ENCODE measurements around the gene MAPK8IP1. TPM values are rescaled to one million over a fixed set of nuclear protein-coding genes. Genes with fewer than 3 reads are reported as not detected.
A peak's percentile ranks its signal among the peaks of the same experiment; 100 is the strongest.

Gene MAPK8IP1
- total RNA-seq, 4 donors from 2014 or later = 7.5 to 20.6 (median 16.1) TPM

DNA sequence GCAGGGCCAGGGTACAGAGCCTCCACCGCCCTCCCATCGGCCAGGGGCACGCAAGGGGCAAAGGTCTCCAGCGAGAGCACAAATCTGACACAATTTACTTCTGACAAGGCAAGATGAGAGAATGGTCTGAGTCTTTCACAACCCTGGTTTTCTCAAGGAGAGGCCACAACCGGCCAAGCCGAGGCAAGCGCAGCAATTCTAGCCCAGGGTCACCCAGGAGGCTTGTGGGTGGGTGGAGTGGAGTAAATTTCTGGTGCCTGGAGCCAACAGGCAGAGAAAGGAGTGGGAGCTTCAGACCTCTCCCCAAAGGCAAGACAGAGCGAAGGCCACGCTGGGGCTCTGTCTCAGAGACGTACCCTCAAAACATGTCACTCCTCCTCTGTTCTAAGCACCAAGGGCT, 46.3 kb downstream of the MAPK8IP1 start:
- WGBS = 81% methylated on average over 10 of the region's 10 CpGs

DNA sequence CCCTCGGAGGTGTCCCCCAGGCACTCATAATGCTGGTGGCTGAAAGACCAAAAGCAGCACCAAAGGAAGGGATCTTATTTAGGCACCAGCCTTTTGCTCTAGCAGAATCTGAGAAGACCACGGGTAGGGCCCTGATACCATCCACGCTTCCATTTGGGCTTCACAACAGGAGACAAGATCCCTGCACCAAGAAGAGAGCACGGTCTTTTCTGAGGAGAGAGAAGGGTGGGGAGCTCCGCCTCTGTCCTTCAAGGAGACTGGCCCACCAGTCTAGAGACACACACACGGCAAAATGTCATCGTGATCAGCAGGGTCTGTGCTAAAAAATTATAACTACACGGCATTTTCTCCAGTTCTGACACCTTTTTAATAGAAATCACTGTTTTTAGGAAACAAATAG, 46.8 kb downstream of the MAPK8IP1 start:
- no peak overlapping the region for H3K4me3 ChIP-seq
- no peak overlapping the region for H3K27ac ChIP-seq (replicated peaks in 1 of 4)
- WGBS = 94% methylated on average over 8 of the region's 8 CpGs
- H3K27me3 ChIP-seq = no peaks in the 10 kb centered on the region
- no peak for DNase-seq (ENCODE audit: extremely low spot score)
- no peaks in the 10 kb centered on the region for H3K9me3 ChIP-seq
- TF ChIP-seq POLR2AphosphoS5 (IDR thresholded peaks at IDR 0.05) (no peak), EP300 (IDR thresholded peaks at IDR 0.05) (no peak), POLR2A (IDR thresholded peaks at IDR 0.05; ENCODE audit: low read depth) (no peak)
- TF ChIP-seq, protein P1, sequence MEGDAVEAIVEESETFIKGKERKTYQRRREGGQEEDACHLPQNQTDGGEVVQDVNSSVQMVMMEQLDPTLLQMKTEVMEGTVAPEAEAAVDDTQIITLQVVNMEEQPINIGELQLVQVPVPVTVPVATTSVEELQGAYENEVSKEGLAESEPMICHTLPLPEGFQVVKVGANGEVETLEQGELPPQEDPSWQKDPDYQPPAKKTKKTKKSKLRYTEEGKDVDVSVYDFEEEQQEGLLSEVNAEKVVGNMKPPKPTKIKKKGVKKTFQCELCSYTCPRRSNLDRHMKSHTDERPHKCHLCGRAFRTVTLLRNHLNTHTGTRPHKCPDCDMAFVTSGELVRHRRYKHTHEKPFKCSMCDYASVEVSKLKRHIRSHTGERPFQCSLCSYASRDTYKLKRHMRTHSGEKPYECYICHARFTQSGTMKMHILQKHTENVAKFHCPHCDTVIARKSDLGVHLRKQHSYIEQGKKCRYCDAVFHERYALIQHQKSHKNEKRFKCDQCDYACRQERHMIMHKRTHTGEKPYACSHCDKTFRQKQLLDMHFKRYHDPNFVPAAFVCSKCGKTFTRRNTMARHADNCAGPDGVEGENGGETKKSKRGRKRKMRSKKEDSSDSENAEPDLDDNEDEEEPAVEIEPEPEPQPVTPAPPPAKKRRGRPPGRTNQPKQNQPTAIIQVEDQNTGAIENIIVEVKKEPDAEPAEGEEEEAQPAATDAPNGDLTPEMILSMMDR (IDR thresholded peaks at IDR 0.05) = no peak
- H3K4me1 ChIP-seq = peaks cover 0 to 6% (median 2%) of the 10 kb centered on the region in 4 donors
- intact Hi-C loops (cut with DNase I) = no loop called here
- H3K36me3 ChIP-seq = peaks cover 36 to 76% (median 57%) of the 10 kb centered on the region in 4 donors

More for the DNA sequence above, 46.3 kb downstream of the MAPK8IP1 start:
- Histone ChIP-seq H3K27me3 (peaks cover 0 to 4% (median 0%) of the 10 kb centered on the region in 4 donors), H3K9me3 (no peaks in the 10 kb centered on the region), H3K36me3 (peaks cover 36 to 71% (median 52%) of the 10 kb centered on the region in 4 donors), H3K27ac (replicated peaks in 1 of 4) (no peak overlapping the region), H3K4me3 (no peak overlapping the region), H3K4me1 (peaks cover 0 to 6% (median 2%) of the 10 kb centered on the region in 4 donors)
- intact Hi-C loops (cut with DNase I) = no loop called here
- TF ChIP-seq, protein P1 (IDR thresholded peaks at IDR 0.05) = no peak
- TF ChIP-seq EP300 (IDR thresholded peaks at IDR 0.05) = no peak
- TF ChIP-seq POLR2AphosphoS5 (IDR thresholded peaks at IDR 0.05) = no peak
- no peak for TF ChIP-seq POLR2A (IDR thresholded peaks at IDR 0.05; ENCODE audit: low read depth)
- DNase-seq (ENCODE audit: extremely low spot score) = no peak

DNA sequence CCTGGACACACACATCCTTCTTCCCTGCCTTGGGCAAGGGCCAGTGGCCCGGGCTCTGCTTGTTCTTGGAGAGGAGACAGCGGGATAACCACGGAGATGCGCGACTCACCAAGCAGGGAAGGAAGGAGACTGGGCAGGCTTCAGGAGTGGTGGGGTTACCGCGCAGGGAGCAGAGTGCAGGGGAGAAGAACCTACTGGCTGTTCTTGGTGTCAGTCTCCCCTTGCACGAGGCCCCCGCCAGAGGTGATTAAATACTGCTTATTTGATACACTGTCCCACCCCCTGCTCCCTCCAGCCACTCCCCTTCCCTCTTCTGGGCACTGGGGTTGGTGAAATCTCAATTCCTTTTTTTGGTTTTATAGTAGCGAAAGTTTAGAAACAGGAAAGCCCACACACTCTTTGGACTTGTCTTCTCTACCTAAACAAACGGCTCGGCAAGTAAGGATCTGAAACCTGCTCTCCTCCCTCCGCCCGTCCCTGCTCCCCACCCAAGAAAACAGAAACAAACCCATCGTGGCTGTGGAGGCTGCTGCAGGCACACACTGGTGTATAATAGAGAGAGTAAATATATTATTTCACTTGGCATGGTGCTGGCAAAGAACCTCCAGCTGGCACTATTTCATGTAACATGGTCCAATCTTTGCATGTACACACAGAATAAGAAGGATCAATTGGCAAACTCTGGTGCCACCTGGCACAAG, 47.8 kb downstream of the MAPK8IP1 start:
- DNase-seq (ENCODE audit: extremely low spot score) = peak; percentile 78
- 64% methylated on average over 15 of the region's 15 CpGs for WGBS
- no peaks in the 10 kb centered on the region for H3K27me3 ChIP-seq
- H3K4me1 ChIP-seq = peaks cover 0 to 6% (median 2%) of the 10 kb centered on the region in 4 donors
- H3K36me3 ChIP-seq = peaks cover 45 to 86% (median 67%) of the 10 kb centered on the region in 4 donors
- H3K4me3 ChIP-seq = no peak overlapping the region
- no peaks in the 10 kb centered on the region for H3K9me3 ChIP-seq
- no peak overlapping the region for H3K27ac ChIP-seq (replicated peaks in 1 of 4)
- TF ChIP-seq POLR2AphosphoS5 (IDR thresholded peaks at IDR 0.05) = no peak
- TF ChIP-seq EP300 (IDR thresholded peaks at IDR 0.05) = no peak
- no peak for TF ChIP-seq POLR2A (IDR thresholded peaks at IDR 0.05; ENCODE audit: low read depth)
- TF ChIP-seq, protein P1 (IDR thresholded peaks at IDR 0.05) = no peak
- intact Hi-C loops (cut with DNase I) = no loop called here

DNA sequence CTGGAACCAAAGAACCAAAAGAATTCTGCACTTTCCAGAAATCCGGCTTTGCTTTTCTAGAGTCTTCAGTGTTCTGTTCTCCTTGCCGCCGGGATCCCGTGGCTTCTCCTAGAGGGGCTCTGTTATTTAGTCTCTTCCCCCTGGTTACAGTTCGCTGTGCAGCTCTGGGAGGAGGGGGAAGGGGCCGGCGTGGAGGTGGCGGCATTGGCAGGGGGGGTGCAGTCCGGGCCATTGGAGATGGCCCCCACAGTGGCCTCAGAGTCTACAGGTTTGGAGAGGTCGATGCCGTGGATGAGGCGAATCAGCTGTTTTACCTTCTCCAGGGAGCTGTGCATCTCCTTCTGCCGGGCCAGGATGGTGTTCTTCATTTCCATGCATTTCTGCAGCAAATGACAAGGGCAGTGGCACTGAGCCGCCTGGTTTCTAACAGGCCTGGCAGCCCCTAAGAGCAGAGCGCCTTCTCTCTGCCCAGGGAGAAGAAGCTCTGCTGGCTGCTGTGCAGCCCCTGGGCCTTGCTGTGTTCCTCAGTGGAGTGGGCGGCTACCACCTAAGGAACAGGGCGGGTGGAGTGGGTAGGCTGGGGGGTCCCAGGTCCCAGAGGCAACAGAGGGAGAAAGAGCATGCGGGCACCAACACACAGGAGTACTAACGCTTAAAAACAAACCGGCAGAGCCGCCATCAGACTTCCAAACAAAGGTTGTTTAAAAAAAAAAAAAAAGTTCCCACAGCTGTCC, 48.6 kb downstream of the MAPK8IP1 start:
- Histone ChIP-seq H3K27me3 (no peaks in the 10 kb centered on the region), H3K4me1 (peaks cover 0 to 6% (median 2%) of the 10 kb centered on the region in 4 donors), H3K27ac (replicated peaks in 1 of 4) (no peak overlapping the region), H3K9me3 (no peaks in the 10 kb centered on the region), H3K36me3 (peaks cover 45 to 93% (median 67%) of the 10 kb centered on the region in 4 donors), H3K4me3 (no peak overlapping the region)
- TF ChIP-seq, protein P1 (IDR thresholded peaks at IDR 0.05) = no peak
- TF ChIP-seq EP300 (IDR thresholded peaks at IDR 0.05) = no peak
- no peak for TF ChIP-seq POLR2A (IDR thresholded peaks at IDR 0.05; ENCODE audit: low read depth)
- no peak for TF ChIP-seq POLR2AphosphoS5 (IDR thresholded peaks at IDR 0.05)
- 90% methylated on average over 20 of the region's 21 CpGs for WGBS
- intact Hi-C loops (cut with DNase I) = no loop called here
- peak; percentile 2 for DNase-seq (ENCODE audit: extremely low spot score)

Data from esophagus muscularis mucosa (tissue), 4 donors.